ENCODE results near the gene CACNB4. TPM values are rescaled to one million over a fixed set of nuclear protein-coding genes. Genes with fewer than 3 reads are reported as not detected.
"Not testable (repeated sequence)": the region's sequence is repeated elsewhere in the genome, so short reads cannot be mapped to it uniquely, and the experiment has no call there.

Gene CACNB4
- total RNA-seq, 3 donors from 2014 or later: 1.6 to 17.7 (median 11.5) TPM

DNA sequence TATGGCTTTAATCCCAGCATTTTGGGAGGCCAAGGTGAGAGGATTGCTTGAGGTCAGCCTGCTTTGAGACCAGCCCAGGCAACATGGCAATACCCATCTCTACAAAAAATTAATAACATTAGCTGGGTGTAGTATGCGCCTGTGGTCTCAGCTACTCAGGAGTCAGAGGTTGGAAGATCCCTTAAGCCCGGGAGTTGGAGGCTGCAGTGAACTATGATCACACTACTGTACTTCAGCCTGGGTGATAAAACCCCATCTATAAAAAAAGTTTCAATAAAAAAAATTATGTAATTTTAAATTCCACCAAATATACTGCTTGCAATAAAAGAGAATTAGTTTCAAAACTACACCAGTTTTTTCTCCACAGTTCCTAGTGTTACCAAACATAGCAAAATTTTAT lies 23.3 kb upstream of the CACNB4 start:
- intact Hi-C loops (cut with DNase I; ENCODE audit: low total_unique reads): no loop called here
- no peak for TF ChIP-seq POLR2AphosphoS5 (IDR thresholded peaks at IDR 0.05)
- TF ChIP-seq, protein P1, sequence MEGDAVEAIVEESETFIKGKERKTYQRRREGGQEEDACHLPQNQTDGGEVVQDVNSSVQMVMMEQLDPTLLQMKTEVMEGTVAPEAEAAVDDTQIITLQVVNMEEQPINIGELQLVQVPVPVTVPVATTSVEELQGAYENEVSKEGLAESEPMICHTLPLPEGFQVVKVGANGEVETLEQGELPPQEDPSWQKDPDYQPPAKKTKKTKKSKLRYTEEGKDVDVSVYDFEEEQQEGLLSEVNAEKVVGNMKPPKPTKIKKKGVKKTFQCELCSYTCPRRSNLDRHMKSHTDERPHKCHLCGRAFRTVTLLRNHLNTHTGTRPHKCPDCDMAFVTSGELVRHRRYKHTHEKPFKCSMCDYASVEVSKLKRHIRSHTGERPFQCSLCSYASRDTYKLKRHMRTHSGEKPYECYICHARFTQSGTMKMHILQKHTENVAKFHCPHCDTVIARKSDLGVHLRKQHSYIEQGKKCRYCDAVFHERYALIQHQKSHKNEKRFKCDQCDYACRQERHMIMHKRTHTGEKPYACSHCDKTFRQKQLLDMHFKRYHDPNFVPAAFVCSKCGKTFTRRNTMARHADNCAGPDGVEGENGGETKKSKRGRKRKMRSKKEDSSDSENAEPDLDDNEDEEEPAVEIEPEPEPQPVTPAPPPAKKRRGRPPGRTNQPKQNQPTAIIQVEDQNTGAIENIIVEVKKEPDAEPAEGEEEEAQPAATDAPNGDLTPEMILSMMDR (IDR thresholded peaks at IDR 0.05): no peak
- TF ChIP-seq POLR2A (IDR thresholded peaks at IDR 0.05): no peak
- Histone ChIP-seq H3K27me3 (no peaks in the 10 kb centered on the region), H3K4me3 (no peak overlapping the region), H3K4me1 (no peaks in the 10 kb centered on the region), H3K27ac (no peak overlapping the region), H3K36me3 (no peaks in the 10 kb centered on the region), H3K9me3 (no peaks in the 10 kb centered on the region)
- DNase-seq (ENCODE audit: low spot score in 2 of 2): no peak

DNA sequence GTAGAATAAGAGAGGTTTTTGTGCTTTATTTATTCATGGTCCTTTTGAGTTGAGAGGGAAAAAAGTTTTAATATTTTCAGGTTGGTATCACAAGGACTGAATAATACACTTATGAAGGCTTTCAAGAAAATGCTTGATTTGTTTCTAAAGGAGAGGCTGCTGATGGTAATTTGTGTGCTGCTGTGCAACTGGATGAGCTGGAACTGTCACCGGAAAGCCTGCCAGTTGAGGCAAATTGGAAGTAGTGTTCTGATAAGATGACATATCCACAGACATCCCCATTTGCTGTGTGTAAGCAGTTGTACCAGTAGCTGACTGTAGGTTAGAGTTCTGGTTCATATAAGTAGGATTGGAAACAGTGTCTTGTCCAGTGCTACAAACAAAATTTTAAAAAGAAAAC lies 21.6 kb upstream of the CACNB4 start:
- DNase-seq (ENCODE audit: low spot score in 2 of 2): no peak
- Histone ChIP-seq H3K27ac (no peak overlapping the region), H3K4me1 (no peaks in the 10 kb centered on the region), H3K36me3 (no peaks in the 10 kb centered on the region), H3K4me3 (no peak overlapping the region), H3K27me3 (no peaks in the 10 kb centered on the region), H3K9me3 (no peaks in the 10 kb centered on the region)
- intact Hi-C loops (cut with DNase I; ENCODE audit: low total_unique reads): no loop called here
- TF ChIP-seq, protein P1 (IDR thresholded peaks at IDR 0.05): no peak
- TF ChIP-seq POLR2AphosphoS5 (IDR thresholded peaks at IDR 0.05) (no peak), POLR2A (IDR thresholded peaks at IDR 0.05) (no peak)

DNA sequence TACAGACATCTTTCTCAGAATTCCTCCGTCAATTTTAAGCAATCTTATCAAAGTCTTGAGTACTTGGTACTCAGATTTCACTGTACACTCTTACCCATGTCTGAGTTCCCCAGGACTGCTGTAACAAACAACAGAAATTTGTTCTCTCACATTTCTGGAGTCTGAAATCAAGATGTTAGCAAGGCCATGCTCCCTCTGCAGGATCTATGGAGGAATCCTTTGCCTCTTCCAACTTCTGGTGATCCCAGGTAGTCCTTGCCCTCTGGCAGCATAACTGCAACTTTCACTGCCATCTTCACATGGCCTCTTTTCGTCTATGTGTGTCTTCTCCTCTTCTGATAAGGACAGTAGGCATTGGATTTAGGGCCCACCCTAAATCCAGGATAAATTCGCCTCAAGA lies 17.1 kb upstream of the CACNB4 start:
- TF ChIP-seq POLR2A (IDR thresholded peaks at IDR 0.05): no peak
- TF ChIP-seq, protein P1 (IDR thresholded peaks at IDR 0.05): no peak
- no peak for TF ChIP-seq POLR2AphosphoS5 (IDR thresholded peaks at IDR 0.05)
- intact Hi-C loops (cut with DNase I; ENCODE audit: low total_unique reads): no loop called here
- Histone ChIP-seq H3K36me3 (no peaks in the 10 kb centered on the region), H3K27me3 (no peaks in the 10 kb centered on the region), H3K27ac (no peak overlapping the region), H3K9me3 (no peaks in the 10 kb centered on the region), H3K4me1 (no peaks in the 10 kb centered on the region), H3K4me3 (no peak overlapping the region)
- no peak for DNase-seq (ENCODE audit: low spot score in 2 of 2)

DNA sequence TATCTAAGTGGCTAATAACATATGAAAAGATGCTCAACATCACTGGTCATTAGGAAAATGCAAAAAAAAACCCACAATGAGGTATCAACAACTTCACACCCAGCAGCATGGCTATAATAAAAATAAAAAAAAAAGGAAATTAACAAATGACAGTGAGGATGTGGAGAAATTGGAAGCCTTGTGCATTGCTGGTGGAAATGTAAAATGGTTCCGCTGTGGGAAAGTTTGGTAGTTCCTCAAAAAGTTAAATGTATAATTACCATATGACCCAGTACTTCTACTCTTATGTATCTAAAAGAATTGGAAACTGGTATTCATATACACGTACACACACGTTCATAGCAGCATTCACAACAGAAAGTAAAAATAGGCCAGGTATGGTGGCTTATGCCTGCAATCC lies 15.5 kb upstream of the CACNB4 start:
- no peaks in the 10 kb centered on the region for H3K9me3 ChIP-seq
- no peak overlapping the region for H3K4me3 ChIP-seq
- TF ChIP-seq POLR2AphosphoS5 (IDR thresholded peaks at IDR 0.05) (no peak), POLR2A (IDR thresholded peaks at IDR 0.05) (no peak)
- TF ChIP-seq, protein P1 (IDR thresholded peaks at IDR 0.05): no peak
- no peak overlapping the region for H3K27ac ChIP-seq
- intact Hi-C loops (cut with DNase I; ENCODE audit: low total_unique reads): no loop called here
- H3K27me3 ChIP-seq: no peaks in the 10 kb centered on the region
- H3K4me1 ChIP-seq: no peaks in the 10 kb centered on the region
- no peak for DNase-seq (ENCODE audit: low spot score in 2 of 2)
- H3K36me3 ChIP-seq: no peaks in the 10 kb centered on the region

DNA sequence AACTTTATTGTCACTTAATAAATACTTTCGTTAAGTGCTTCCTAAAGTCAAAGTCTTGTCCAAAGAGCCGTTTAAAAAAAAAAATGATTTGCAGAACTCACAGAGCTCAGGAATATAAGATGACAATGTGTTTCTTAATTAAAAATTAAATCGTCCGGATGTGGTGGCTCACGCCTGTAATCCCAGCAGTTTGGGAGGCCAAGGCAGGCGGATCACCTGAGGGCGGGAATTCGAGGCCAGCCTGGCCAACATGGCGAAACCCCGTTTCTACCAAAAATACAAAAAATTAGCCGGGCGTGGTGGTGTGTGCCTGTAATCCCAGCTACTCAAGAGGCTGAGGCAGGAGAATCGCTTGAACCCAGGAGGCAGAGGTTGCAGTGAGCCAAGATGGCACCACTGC lies 8.3 kb upstream of the CACNB4 start:
- H3K9me3 ChIP-seq; H3K36me3 ChIP-seq; H3K4me1 ChIP-seq; intact Hi-C loops (cut with DNase I; ENCODE audit: low total_unique reads); H3K27me3 ChIP-seq; H3K27ac ChIP-seq; DNase-seq (ENCODE audit: low spot score in 2 of 2); H3K4me3 ChIP-seq: not testable (repeated sequence)

DNA sequence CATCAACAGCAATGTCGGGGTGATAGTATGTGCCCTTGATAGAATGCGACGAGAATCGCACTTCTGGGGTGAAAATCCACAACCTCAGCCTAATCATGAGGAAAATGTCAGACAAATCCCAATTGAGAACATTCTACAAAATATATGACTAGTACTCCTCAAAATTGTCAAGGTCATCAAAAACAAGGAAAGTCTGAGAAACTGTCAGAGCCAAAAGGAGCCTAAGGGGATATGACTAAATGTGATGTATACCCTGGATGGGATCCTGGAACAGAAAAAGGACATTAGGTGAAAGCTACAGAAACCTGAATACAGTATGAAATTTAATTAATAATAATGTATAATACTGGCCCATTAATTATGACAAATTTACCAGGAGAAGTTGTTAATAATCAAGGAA lies 7.6 kb upstream of the CACNB4 start:
- TF ChIP-seq POLR2A (IDR thresholded peaks at IDR 0.05) (no peak), POLR2AphosphoS5 (IDR thresholded peaks at IDR 0.05) (no peak)
- TF ChIP-seq, protein P1 (IDR thresholded peaks at IDR 0.05): no peak
- Histone ChIP-seq H3K36me3 (no peaks in the 10 kb centered on the region), H3K27me3 (no peaks in the 10 kb centered on the region), H3K27ac (no peak overlapping the region), H3K4me1 (no peaks in the 10 kb centered on the region), H3K9me3 (no peaks in the 10 kb centered on the region), H3K4me3 (no peak overlapping the region)
- intact Hi-C loops (cut with DNase I; ENCODE audit: low total_unique reads): no loop called here
- DNase-seq (ENCODE audit: low spot score in 2 of 2): no peak

Data from breast epithelium (tissue), 4 donors.